HG03159 (cell line): ENCODE measurements around the gene NPIPB2.
"Not testable (repeated sequence)": the region's sequence is repeated elsewhere in the genome, so short reads cannot be mapped to it uniquely, and the experiment has no call there.

Experiments used
- ATAC-seq: cut with Tn5 transposase; IDR thresholded peaks from one replicate; pipeline ENCODE4 v1.9.1; 2021; ENCODE audit warnings: mild to moderate bottlenecking, moderate library complexity; ENCODE audit not compliant: unreplicated experiment

Gene NPIPB2

GRCh38 chr16:11941945-11942344 is at the start of gene NPIPB2:
Gene NPIPB2 (minus strand): TSS chr16:11942045. CDS start chr16:11942045, 0 bp downstream.
- ATAC-seq, result not testable (repeated sequence)

- ATAC-seq, result no peak
Observed at GRCh38 chr16:11990702-11991390, 49.0 kb upstream of the NPIPB2 start.

GRCh38 chr16:11988258-11988978 is 46.6 kb upstream of the NPIPB2 start:
- no peak for ATAC-seq

GRCh38 chr16:11986521-11987057 is 44.7 kb upstream of the NPIPB2 start:
- no peak for ATAC-seq

GRCh38 chr16:11985250-11985649 is 43.4 kb upstream of the NPIPB2 start:
- no peak for ATAC-seq

- no peak for ATAC-seq
Observed at GRCh38 chr16:11980136-11980844, 38.4 kb upstream of the NPIPB2 start.

- no peak for ATAC-seq
Observed at GRCh38 chr16:11979013-11979672, 37.3 kb upstream of the NPIPB2 start.

- ATAC-seq, result no peak
Observed at GRCh38 chr16:11978080-11978479, 36.2 kb upstream of the NPIPB2 start.

GRCh38 chr16:11977376-11978041 is 35.7 kb upstream of the NPIPB2 start:
- ATAC-seq, result no peak

GRCh38 chr16:11976850-11977375 is 35.1 kb upstream of the NPIPB2 start:
- peak; percentile 3 for ATAC-seq

- ATAC-seq, result no peak
Observed at GRCh38 chr16:11973070-11973469, 31.2 kb upstream of the NPIPB2 start.

- ATAC-seq, result no peak
Observed at GRCh38 chr16:11972128-11972527, 30.3 kb upstream of the NPIPB2 start.

GRCh38 chr16:11970292-11970691 is 28.4 kb upstream of the NPIPB2 start:
- ATAC-seq, result not testable (repeated sequence)

- ATAC-seq, result no peak
Observed at GRCh38 chr16:11968577-11968976, 26.7 kb upstream of the NPIPB2 start.

GRCh38 chr16:11967195-11967911 is 25.5 kb upstream of the NPIPB2 start:
- no peak for ATAC-seq

GRCh38 chr16:11966173-11966572 is 24.3 kb upstream of the NPIPB2 start:
- peak; percentile 38 for ATAC-seq

GRCh38 chr16:11964761-11965551 is 23.1 kb upstream of the NPIPB2 start, which contains the start of gene TNFRSF17:
Gene TNFRSF17 (plus strand): TSS chr16:11965210. CDS start chr16:11965325, 115 bp downstream.
- peak; percentile 67 for ATAC-seq

GRCh38 chr16:11963706-11964105 is 21.9 kb upstream of the NPIPB2 start:
- ATAC-seq, result no peak

- ATAC-seq, result not testable (repeated sequence)
Observed at GRCh38 chr16:11962978-11963377, 21.1 kb upstream of the NPIPB2 start.
